ENCODE results near the gene ATG4A. TPM values are rescaled to one million over a fixed set of nuclear protein-coding genes. Genes with fewer than 3 reads are reported as not detected.

The ATG4A gene, protein sequence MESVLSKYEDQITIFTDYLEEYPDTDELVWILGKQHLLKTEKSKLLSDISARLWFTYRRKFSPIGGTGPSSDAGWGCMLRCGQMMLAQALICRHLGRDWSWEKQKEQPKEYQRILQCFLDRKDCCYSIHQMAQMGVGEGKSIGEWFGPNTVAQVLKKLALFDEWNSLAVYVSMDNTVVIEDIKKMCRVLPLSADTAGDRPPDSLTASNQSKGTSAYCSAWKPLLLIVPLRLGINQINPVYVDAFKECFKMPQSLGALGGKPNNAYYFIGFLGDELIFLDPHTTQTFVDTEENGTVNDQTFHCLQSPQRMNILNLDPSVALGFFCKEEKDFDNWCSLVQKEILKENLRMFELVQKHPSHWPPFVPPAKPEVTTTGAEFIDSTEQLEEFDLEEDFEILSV
- 10 to 100 TPM in 1 of 5 experiments, 1 to 10 TPM in 4; 6.7 to 11.4 (median 7.5) TPM for total RNA-seq
- polyA plus RNA-seq: 10 to 100 TPM; 15.2 to 16.4 TPM
- 8.9 reads per million, percentile 33 among the genes with 10 or more reads in this experiment for total RNA-seq

DNA sequence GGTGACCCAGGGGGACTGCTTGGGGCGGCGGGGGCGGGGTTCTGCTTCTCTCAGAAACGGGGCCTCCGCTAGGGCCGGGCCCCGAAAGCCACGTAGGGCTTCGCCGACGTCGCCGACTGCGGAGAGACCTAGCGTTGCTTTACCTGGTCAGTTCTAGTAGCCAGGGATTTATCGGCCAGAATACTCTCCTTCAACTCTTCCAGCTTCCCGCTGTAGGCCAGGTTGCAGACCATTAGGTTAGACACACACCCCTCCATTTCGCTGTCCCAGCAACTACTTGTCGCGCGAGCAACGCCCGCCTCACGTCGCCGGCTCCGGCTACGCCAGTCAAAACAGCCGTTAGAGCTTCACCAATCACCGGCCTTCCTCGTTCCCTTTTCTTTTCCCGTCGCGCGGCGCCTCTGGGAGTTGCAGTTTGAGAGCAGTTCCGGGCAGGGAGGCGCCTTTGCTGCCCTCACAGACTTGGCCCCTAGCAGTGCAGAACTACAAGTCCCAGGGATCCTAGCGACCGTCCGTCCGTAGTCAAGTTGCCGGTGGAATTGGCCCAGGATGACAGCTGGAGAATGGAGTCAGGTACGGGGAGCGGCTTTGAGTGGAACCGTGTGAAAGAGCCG lies at the start of gene ATG4A, which contains the start of gene PSMD10:
Gene ATG4A, plus strand, starts transcription at position 515 of the 614 bp plus-strand sequence. Its CDS starts 49 bp downstream, at position 564.
Gene PSMD10, minus strand, starts transcription at position 279 of the 614 bp plus-strand sequence. Its CDS starts 22 bp downstream, at position 257.
- peak within 1 kb of the TSS; percentile 85 for H3K4me3 ChIP-seq (ENCODE audit: low read length)
- H3K4me1 ChIP-seq (ENCODE audit: control insufficient read depth in 2 of 2, insufficient read depth in 2 of 2, low read length in 2 of 2): no peaks in the 10 kb centered on the region
- POLR2A ChIA-PET: interaction anchor here (0.9 to 1.4 kb wide), 3 partner anchors 15 to 413 kb away, joined by 3 to 4 read pairs (median 4); no protein-coding TSS in a partner anchor
- Mint-ChIP-seq H3K9me3 (no peaks in the 10 kb centered on the region), H3K27me3 (no peaks in the 10 kb centered on the region), H3K4me3 (no peak within 1 kb of the TSS), H3K4me1 (peaks cover 0 to 28% (median 15%) of the 10 kb centered on the region in 7 donors), H3K27ac (no peak within 1 kb of the TSS), H3K36me3 (peaks cover 0 to 3% (median 0%) of the 10 kb centered on the region in 5 donors)
- intact Hi-C loops (cut with micrococcal nuclease): loop anchor here (1.0 to 10.0 kb wide), 17 partner anchors 19 to 1643 kb away; partner anchors contain the start of genes MORC4 (in 2 of the 2), NCBP2L (in 2 of the 2), PRPS1 (in 2 of the 2) and RADX (in 2 of the 2)
- peaks cover 0 to 12% (median 6%) of the 10 kb centered on the region in 3 experiments for H3K36me3 ChIP-seq (ENCODE audit: control insufficient read depth in 2 of 3, insufficient read depth in 3 of 3, low read length in 3 of 3)
- DNase-seq (peak; percentile 65 to 91 (median 85)), ATAC-seq (peak; percentile 97)
- no peaks in the 10 kb centered on the region for H3K27me3 ChIP-seq (ENCODE audit: control insufficient read depth in 2 of 2, insufficient read depth in 2 of 2, low read length in 2 of 2)
- CTCF ChIA-PET: interaction anchor here (0.6 kb wide), 2 partner anchors 16 to 71 kb away, joined by 3 to 4 read pairs; no protein-coding TSS in a partner anchor
- H3K9me3 ChIP-seq (ENCODE audit: control insufficient read depth in 2 of 3, low read length in 3 of 3): no peaks in the 10 kb centered on the region
- peak within 1 kb of the TSS; percentile 88 for H3K27ac ChIP-seq (ENCODE audit: low read depth, low read length)

DNA sequence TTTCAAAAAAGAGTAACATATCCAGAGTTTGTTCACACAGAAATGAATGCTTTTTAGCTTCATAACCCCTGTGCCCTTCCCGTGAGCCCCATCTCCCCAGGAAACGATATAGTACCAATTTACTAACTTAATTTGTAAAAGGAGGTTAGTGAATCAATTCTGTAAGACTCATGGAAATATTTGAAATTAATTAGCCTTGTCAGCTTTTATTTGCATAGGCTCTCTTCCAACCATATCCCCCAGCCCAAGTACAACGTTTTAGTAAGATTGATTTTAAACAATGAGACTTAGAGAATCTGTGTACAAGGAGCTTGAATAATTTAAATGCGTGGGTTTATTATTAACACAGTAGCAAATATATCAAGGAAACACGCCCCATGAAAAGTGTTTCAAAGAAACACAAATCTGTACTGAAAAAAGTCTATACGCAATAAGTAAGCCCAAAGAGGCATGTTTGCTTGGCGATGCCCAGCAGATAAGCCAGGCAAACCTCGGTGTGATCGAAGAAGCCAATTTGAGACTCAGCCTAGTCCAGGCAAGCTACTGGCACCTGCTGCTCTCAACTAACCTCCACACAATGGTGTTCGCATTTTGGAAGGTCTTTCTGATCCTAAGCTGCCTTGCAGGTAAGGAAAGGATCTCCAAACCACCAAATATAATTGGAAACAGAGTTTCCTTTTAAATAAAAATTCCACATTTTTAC lies 46.9 kb upstream of the ATG4A start, which contains the start of gene VSIG1:
Gene VSIG1, plus strand, starts transcription at position 512 of the 703 bp plus-strand sequence. Its CDS starts 66 bp downstream, at position 578.
- H3K27ac ChIP-seq (ENCODE audit: low read depth, low read length): no peak within 1 kb of the TSS
- DNase-seq (no peak), ATAC-seq (no peak)
- ChIA-PET POLR2A (no interaction called here), CTCF (no interaction called here)
- H3K27me3 ChIP-seq (ENCODE audit: control insufficient read depth in 2 of 2, insufficient read depth in 2 of 2, low read length in 2 of 2): no peaks in the 10 kb centered on the region
- Mint-ChIP-seq H3K36me3 (peaks cover 0 to 9% (median 0%) of the 10 kb centered on the region in 5 donors), H3K27me3 (no peaks in the 10 kb centered on the region), H3K9me3 (no peaks in the 10 kb centered on the region), H3K4me3 (no peak within 1 kb of the TSS), H3K4me1 (peaks cover 0 to 47% (median 25%) of the 10 kb centered on the region in 7 donors), H3K27ac (peak within 1 kb of the TSS in 3 of 9 donors; percentile 6 to 67 (median 48))
- no peaks in the 10 kb centered on the region for H3K9me3 ChIP-seq (ENCODE audit: control insufficient read depth in 2 of 3, low read length in 3 of 3)
- H3K4me3 ChIP-seq (ENCODE audit: low read length): no peak within 1 kb of the TSS
- H3K36me3 ChIP-seq (ENCODE audit: control insufficient read depth in 2 of 3, insufficient read depth in 3 of 3, low read length in 3 of 3): no peaks in the 10 kb centered on the region
- intact Hi-C loops (cut with micrococcal nuclease): loop anchor here in 1 of 2 donors (2.0 kb wide), 1 partner anchor 18 kb away; no protein-coding TSS in a partner anchor
- H3K4me1 ChIP-seq (ENCODE audit: control insufficient read depth in 2 of 2, insufficient read depth in 2 of 2, low read length in 2 of 2): no peaks in the 10 kb centered on the region

GRCh38 chrX:108049649-108050048 lies 41.9 kb upstream of the ATG4A start:
- Mint-ChIP-seq H3K27me3 (peaks cover 0 to 5% (median 0%) of the 10 kb centered on the region in 5 donors), H3K36me3 (peaks cover 0 to 3% (median 0%) of the 10 kb centered on the region in 5 donors)
- intact Hi-C loops (cut with micrococcal nuclease): no loop called here

GRCh38 chrX:108053218-108053617 lies 38.4 kb upstream of the ATG4A start:
- H3K4me3 Mint-ChIP-seq: no peak overlapping the region
- ChIA-PET POLR2A (no interaction called here), CTCF (no interaction called here)
- Histone ChIP-seq H3K27me3 (ENCODE audit: control insufficient read depth in 2 of 2, insufficient read depth in 2 of 2, low read length in 2 of 2) (no peaks in the 10 kb centered on the region), H3K9me3 (ENCODE audit: control insufficient read depth in 2 of 3, low read length in 3 of 3) (no peaks in the 10 kb centered on the region), H3K4me3 (ENCODE audit: low read length) (no peak overlapping the region), H3K4me1 (ENCODE audit: control insufficient read depth in 2 of 2, insufficient read depth in 2 of 2, low read length in 2 of 2) (no peaks in the 10 kb centered on the region), H3K27ac (ENCODE audit: low read depth, low read length) (no peak overlapping the region), H3K36me3 (ENCODE audit: control insufficient read depth in 2 of 3, insufficient read depth in 3 of 3, low read length in 3 of 3) (no peaks in the 10 kb centered on the region)
- ATAC-seq (no peak), DNase-seq (no peak)
- peaks cover 0 to 19% (median 0%) of the 10 kb centered on the region in 5 donors for H3K27me3 Mint-ChIP-seq
- peak overlapping the region in 2 of 9 donors; percentile 43 to 67 for H3K27ac Mint-ChIP-seq
- H3K4me1 Mint-ChIP-seq: peaks cover 0 to 25% (median 4%) of the 10 kb centered on the region in 7 donors
- H3K9me3 Mint-ChIP-seq: no peaks in the 10 kb centered on the region
- intact Hi-C loops (cut with micrococcal nuclease): no loop called here
- H3K36me3 Mint-ChIP-seq: peaks cover 0 to 3% (median 0%) of the 10 kb centered on the region in 5 donors

More at GRCh38 chrX:108049649-108050048, 41.9 kb upstream of the ATG4A start:
- Histone ChIP-seq H3K36me3 (ENCODE audit: control insufficient read depth in 2 of 3, insufficient read depth in 3 of 3, low read length in 3 of 3) (no peaks in the 10 kb centered on the region), H3K4me3 (ENCODE audit: low read length) (no peak overlapping the region), H3K9me3 (ENCODE audit: control insufficient read depth in 2 of 3, low read length in 3 of 3) (no peaks in the 10 kb centered on the region), H3K4me1 (ENCODE audit: control insufficient read depth in 2 of 2, insufficient read depth in 2 of 2, low read length in 2 of 2) (no peaks in the 10 kb centered on the region), H3K27me3 (ENCODE audit: control insufficient read depth in 2 of 2, insufficient read depth in 2 of 2, low read length in 2 of 2) (no peaks in the 10 kb centered on the region), H3K27ac (ENCODE audit: low read depth, low read length) (no peak overlapping the region)
- no peak for ATAC-seq
- no peak overlapping the region for H3K4me3 Mint-ChIP-seq
- ChIA-PET CTCF (no interaction called here), POLR2A (no interaction called here)
- H3K4me1 Mint-ChIP-seq: peaks cover 0 to 39% (median 4%) of the 10 kb centered on the region in 7 donors
- no peaks in the 10 kb centered on the region for H3K9me3 Mint-ChIP-seq
- DNase-seq: no peak
- H3K27ac Mint-ChIP-seq: no peak overlapping the region

DNA sequence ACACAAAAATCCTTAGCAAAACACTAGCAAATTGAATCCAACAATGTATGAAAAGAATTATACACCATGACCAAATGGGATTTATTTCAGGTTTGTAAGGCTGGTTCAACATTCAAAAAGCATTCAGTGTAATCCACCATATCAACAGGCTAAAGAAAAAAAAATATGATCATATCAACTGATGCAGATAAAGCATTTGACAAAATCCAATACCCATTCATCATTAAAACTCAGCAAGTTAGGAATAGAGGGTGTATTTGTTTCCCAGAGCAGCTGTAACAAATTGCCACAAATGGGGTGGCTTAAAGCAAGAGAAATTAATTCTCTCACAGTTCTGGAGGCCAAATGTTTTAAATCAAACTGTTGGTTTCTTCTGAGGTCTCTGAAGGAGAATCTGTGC lies 36.0 kb upstream of the ATG4A start:
- H3K27me3 ChIP-seq (ENCODE audit: control insufficient read depth in 2 of 2, insufficient read depth in 2 of 2, low read length in 2 of 2): no peaks in the 10 kb centered on the region
- H3K27me3 Mint-ChIP-seq: peaks cover 0 to 21% (median 0%) of the 10 kb centered on the region in 5 donors

More for the DNA sequence above, 36.0 kb upstream of the ATG4A start:
- peaks cover 0 to 20% (median 0%) of the 10 kb centered on the region in 3 experiments for H3K36me3 ChIP-seq (ENCODE audit: control insufficient read depth in 2 of 3, insufficient read depth in 3 of 3, low read length in 3 of 3)
- H3K27ac ChIP-seq (ENCODE audit: low read depth, low read length): no peak overlapping the region
- peaks cover 0 to 36% (median 6%) of the 10 kb centered on the region in 7 donors for H3K4me1 Mint-ChIP-seq
- ChIA-PET CTCF (no interaction called here), POLR2A (interaction anchor here (0.5 kb wide), 1 partner anchor 65 kb away, joined by 3 read pairs; no protein-coding TSS in a partner anchor)
- DNase-seq: no peak
- no peaks in the 10 kb centered on the region for H3K4me1 ChIP-seq (ENCODE audit: control insufficient read depth in 2 of 2, insufficient read depth in 2 of 2, low read length in 2 of 2)
- H3K4me3 Mint-ChIP-seq: no peak overlapping the region
- H3K36me3 Mint-ChIP-seq: peaks cover 0 to 15% (median 2%) of the 10 kb centered on the region in 5 donors
- intact Hi-C loops (cut with micrococcal nuclease): no loop called here
- H3K27ac Mint-ChIP-seq: peak overlapping the region in 4 of 9 donors; percentile 40 to 78 (median 58)
- no peaks in the 10 kb centered on the region for H3K9me3 Mint-ChIP-seq
- no peaks in the 10 kb centered on the region for H3K9me3 ChIP-seq (ENCODE audit: control insufficient read depth in 2 of 3, low read length in 3 of 3)
- ATAC-seq: no peak
- H3K4me3 ChIP-seq (ENCODE audit: low read length): no peak overlapping the region
